Loucy (cell line): Measurements from ENCODE around the gene WT1.

Experiments used
- EZH2phosphoT487 ChIP-seq: fragments of 200-600 bp; IDR thresholded peaks from 2 replicates; pipeline ENCODE4 v1.6.1; 2018; ENCODE audit warnings: antibody characterized with exemption, mild to moderate bottlenecking, moderate library complexity, borderline replicate concordance
- TF ChIP-seq, protein P1 (sequence below): fragments of 200-600 bp; sonication (generic); conservative IDR thresholded peaks from 2 replicates; pipeline ENCODE4 v1.5.1; 2014; ENCODE audit warnings: mild to moderate bottlenecking, antibody characterized with exemption, low read length

DNA sequence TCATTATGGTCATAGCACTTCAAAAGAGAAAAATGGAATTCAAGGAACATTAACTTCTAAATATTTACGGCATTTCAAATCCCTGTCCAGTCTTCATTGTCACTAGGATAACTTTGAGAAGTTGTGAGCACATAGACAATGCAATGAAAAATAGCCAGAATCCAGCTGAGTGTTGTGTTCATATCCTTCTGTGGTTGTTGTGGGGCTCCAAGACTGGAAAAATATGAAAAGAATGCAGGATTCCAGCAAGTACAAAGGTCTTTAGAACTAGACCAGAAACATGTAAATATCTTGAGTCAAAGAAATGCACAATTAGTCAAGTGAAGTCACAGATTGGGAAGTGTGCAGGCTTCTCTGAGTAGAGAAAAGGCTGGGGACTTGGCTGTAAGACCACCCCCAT is 68.7 kb downstream of the WT1 start:
- TF ChIP-seq, protein P1, sequence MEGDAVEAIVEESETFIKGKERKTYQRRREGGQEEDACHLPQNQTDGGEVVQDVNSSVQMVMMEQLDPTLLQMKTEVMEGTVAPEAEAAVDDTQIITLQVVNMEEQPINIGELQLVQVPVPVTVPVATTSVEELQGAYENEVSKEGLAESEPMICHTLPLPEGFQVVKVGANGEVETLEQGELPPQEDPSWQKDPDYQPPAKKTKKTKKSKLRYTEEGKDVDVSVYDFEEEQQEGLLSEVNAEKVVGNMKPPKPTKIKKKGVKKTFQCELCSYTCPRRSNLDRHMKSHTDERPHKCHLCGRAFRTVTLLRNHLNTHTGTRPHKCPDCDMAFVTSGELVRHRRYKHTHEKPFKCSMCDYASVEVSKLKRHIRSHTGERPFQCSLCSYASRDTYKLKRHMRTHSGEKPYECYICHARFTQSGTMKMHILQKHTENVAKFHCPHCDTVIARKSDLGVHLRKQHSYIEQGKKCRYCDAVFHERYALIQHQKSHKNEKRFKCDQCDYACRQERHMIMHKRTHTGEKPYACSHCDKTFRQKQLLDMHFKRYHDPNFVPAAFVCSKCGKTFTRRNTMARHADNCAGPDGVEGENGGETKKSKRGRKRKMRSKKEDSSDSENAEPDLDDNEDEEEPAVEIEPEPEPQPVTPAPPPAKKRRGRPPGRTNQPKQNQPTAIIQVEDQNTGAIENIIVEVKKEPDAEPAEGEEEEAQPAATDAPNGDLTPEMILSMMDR, result no peak
- TF ChIP-seq EZH2phosphoT487, result no peak
